ENCODE measurements around the gene FKBP1A.

FKBP1A gene

GRCh38 chr20:1388253-1388652 lies 4.6 kb downstream of the FKBP1A start:
- TF ChIP-seq NFRKB (IDR thresholded peaks at IDR 0.05) = no peak
- TF ChIP-seq SUZ12 (IDR thresholded peaks at IDR 0.05) = no peak
- TF ChIP-seq FOXM1 (IDR thresholded peaks at IDR 0.05; ENCODE audit: borderline replicate concordance) = no peak
- TF ChIP-seq ARNT (IDR thresholded peaks at IDR 0.05) = no peak
- no peak for TF ChIP-seq ZNF384 (IDR thresholded peaks at IDR 0.05)
- TF ChIP-seq BHLHE40 (IDR thresholded peaks at IDR 0.05; ENCODE audit: borderline replicate concordance) = no peak
- ChIA-PET POLR2A (no interaction called here), CTCF (interaction anchor here (0.6 kb wide), 1 partner anchor 777 kb away, joined by 4 read pairs; no protein-coding TSS in a partner anchor)
- no peak for DNase-seq (ENCODE audit: extremely low spot score)

- TF ChIP-seq CTBP1 (IDR thresholded peaks at IDR 0.05; ENCODE audit: borderline replicate concordance) = no peak
- TF ChIP-seq NFRKB (IDR thresholded peaks at IDR 0.05) = no peak
- TF ChIP-seq ARNT (IDR thresholded peaks at IDR 0.05) = no peak
- TF ChIP-seq SP1 (IDR thresholded peaks at IDR 0.05) = no peak
- TF ChIP-seq FOXK2 (IDR thresholded peaks at IDR 0.05) = no peak
- TF ChIP-seq HDGF (IDR thresholded peaks at IDR 0.05; ENCODE audit: borderline replicate concordance) = no peak
- TF ChIP-seq ZNF384 (IDR thresholded peaks at IDR 0.05) = no peak
- no peak for TF ChIP-seq BHLHE40 (IDR thresholded peaks at IDR 0.05; ENCODE audit: borderline replicate concordance)
- no peak for TF ChIP-seq TARDBP (IDR thresholded peaks at IDR 0.05)
- no peak for TF ChIP-seq FOXM1 (IDR thresholded peaks at IDR 0.05; ENCODE audit: borderline replicate concordance)
- TF ChIP-seq FOXA1 (IDR thresholded peaks at IDR 0.05) = no peak
- TF ChIP-seq SUZ12 (IDR thresholded peaks at IDR 0.05) = no peak
- TF ChIP-seq L3MBTL2 (conservative IDR thresholded peaks at IDR 0.05) = no peak
- TF ChIP-seq ELF4 (IDR thresholded peaks at IDR 0.05) = no peak
- TF ChIP-seq LEF1 (IDR thresholded peaks at IDR 0.05; ENCODE audit: borderline replicate concordance) = no peak
- TF ChIP-seq PKNOX1 (IDR thresholded peaks at IDR 0.05) = no peak
- ChIA-PET CTCF (no interaction called here), POLR2A (no interaction called here)
- no peak for DNase-seq (ENCODE audit: extremely low spot score)
Measured at GRCh38 chr20:1386323-1386722, 6.5 kb downstream of the FKBP1A start.

- ChIA-PET POLR2A (interaction anchor here (2.8 kb wide), 1 partner anchor 8 kb away, joined by 14 read pairs; the partner anchor contains the start of gene FKBP1A), CTCF (no interaction called here)
- DNase-seq (ENCODE audit: extremely low spot score) = no peak
- TF ChIP-seq LEF1 (IDR thresholded peaks at IDR 0.05; ENCODE audit: borderline replicate concordance) (no peak), SP1 (IDR thresholded peaks at IDR 0.05) (no peak), ZNF384 (IDR thresholded peaks at IDR 0.05) (no peak), ELF4 (IDR thresholded peaks at IDR 0.05) (no peak), SUZ12 (IDR thresholded peaks at IDR 0.05) (no peak), HDGF (IDR thresholded peaks at IDR 0.05; ENCODE audit: borderline replicate concordance) (no peak), CTBP1 (IDR thresholded peaks at IDR 0.05; ENCODE audit: borderline replicate concordance) (no peak), ARNT (IDR thresholded peaks at IDR 0.05) (no peak), NFRKB (IDR thresholded peaks at IDR 0.05) (no peak), L3MBTL2 (conservative IDR thresholded peaks at IDR 0.05) (no peak), BHLHE40 (IDR thresholded peaks at IDR 0.05; ENCODE audit: borderline replicate concordance) (no peak)
Measured at GRCh38 chr20:1383623-1384404, 9.0 kb downstream of the FKBP1A start.

GRCh38 chr20:1382670-1383069 lies 10.2 kb downstream of the FKBP1A start:
- TF ChIP-seq BHLHE40 (IDR thresholded peaks at IDR 0.05; ENCODE audit: borderline replicate concordance) (no peak), ARNT (IDR thresholded peaks at IDR 0.05) (no peak), CTBP1 (IDR thresholded peaks at IDR 0.05; ENCODE audit: borderline replicate concordance) (no peak), HDGF (IDR thresholded peaks at IDR 0.05; ENCODE audit: borderline replicate concordance) (no peak), FOXM1 (IDR thresholded peaks at IDR 0.05; ENCODE audit: borderline replicate concordance) (no peak), PKNOX1 (IDR thresholded peaks at IDR 0.05) (no peak), LEF1 (IDR thresholded peaks at IDR 0.05; ENCODE audit: borderline replicate concordance) (no peak)
- no peak for DNase-seq (ENCODE audit: extremely low spot score)
- ChIA-PET POLR2A (interaction anchor here (2.8 kb wide), 1 partner anchor 9 kb away, joined by 14 read pairs; the partner anchor contains the start of gene FKBP1A), CTCF (no interaction called here)

- TF ChIP-seq PKNOX1 (IDR thresholded peaks at IDR 0.05) (no peak), CTBP1 (IDR thresholded peaks at IDR 0.05; ENCODE audit: borderline replicate concordance) (no peak), ARNT (IDR thresholded peaks at IDR 0.05) (no peak), BHLHE40 (IDR thresholded peaks at IDR 0.05; ENCODE audit: borderline replicate concordance) (no peak), HDGF (IDR thresholded peaks at IDR 0.05; ENCODE audit: borderline replicate concordance) (no peak), L3MBTL2 (conservative IDR thresholded peaks at IDR 0.05) (no peak), SUZ12 (IDR thresholded peaks at IDR 0.05) (no peak), NFRKB (IDR thresholded peaks at IDR 0.05) (no peak), LEF1 (IDR thresholded peaks at IDR 0.05; ENCODE audit: borderline replicate concordance) (no peak), ZNF384 (IDR thresholded peaks at IDR 0.05) (no peak)
- no peak for DNase-seq (ENCODE audit: extremely low spot score)
- ChIA-PET POLR2A (interaction anchor here (2.8 kb wide), 1 partner anchor 10 kb away, joined by 14 read pairs; the partner anchor contains the start of gene FKBP1A), CTCF (no interaction called here)
Measured at GRCh38 chr20:1381753-1382591, 10.9 kb downstream of the FKBP1A start.
